SK-N-SH (cell line): ENCODE results near the gene PCDH1. TPM values are rescaled to one million over a fixed set of nuclear protein-coding genes. Genes with fewer than 3 reads are reported as not detected.

Source experiments
- CTCF ChIA-PET: fragments of 300-600, 350-600 bp; formaldehyde crosslinking; extraction: SDS; loops from one replicate; lab custom pipeline; 2021; lab: Yijun Ruan, JAX
- POLR2A ChIA-PET: fragments of 350-600 bp; sonication (Branson Sonifier 250); formaldehyde crosslinking; extraction: SDS; loops from one replicate; lab custom pipeline; 2020; ENCODE audit warnings: antibody characterized with exemption, inconsistent platforms; lab: Yijun Ruan, JAX
- DNase-seq: peaks from one replicate; pipeline ENCODE4 v3.0.0; 2012
- H2AFZ ChIP-seq: fragments of 200-600 bp; sonication (generic); 2 replicates; pipeline ENCODE4 v1.8.1; 2016; ENCODE audit warnings: antibody characterized with exemption, mild to moderate bottlenecking, low read depth
- H3F3A ChIP-seq: fragments of 200-600 bp; sonication (generic); replicated peaks from 2 replicates; pipeline ENCODE3; 2016; ENCODE audit warnings: antibody characterized with exemption, mild to moderate bottlenecking; ENCODE audit not compliant: insufficient read depth
- H3K27ac ChIP-seq, 2 experiments: fragments of 200-500 bp in 1 of 2; fragments of 200-600 bp in 1 of 2; sonication (Bioruptor generic) in 1 of 2; sonication (generic), shearing (Covaris generic) in 1 of 2; 2 replicates each; pipeline versions ENCODE4 v1.5.1 to v1.6.1; 2014 to 2016; ENCODE audit warnings: low read depth in 2 of 2, inconsistent platforms in 1 of 2, low read length in 1 of 2, mild to moderate bottlenecking in 1 of 2, mixed read lengths in 1 of 2
- H3K27me3 ChIP-seq: fragments of 200-600 bp; sonication (generic), shearing (Covaris generic); 2 replicates; pipeline ENCODE4 v1.6.1; 2016; ENCODE audit warnings: mixed run types; ENCODE audit not compliant: insufficient read depth
- H3K36me3 ChIP-seq, 2 experiments: fragments of 200-500 bp in 1 of 2; fragments of 200-600 bp in 1 of 2; sonication (Bioruptor generic) in 1 of 2; sonication (generic) in 1 of 2; replicated peaks in 1 of 2; 2 replicates each; pipeline versions ENCODE3 to v1.5.1; 2014 to 2016; ENCODE audit warnings: low read length in 1 of 2, mild to moderate bottlenecking in 1 of 2; ENCODE audit not compliant: insufficient read depth in 2 of 2, control insufficient read depth in 1 of 2
- H3K4me1 ChIP-seq, 2 experiments: fragments of 200-500 bp in 1 of 2; fragments of 200-600 bp in 1 of 2; sonication (Bioruptor generic) in 1 of 2; sonication (generic), shearing (Covaris generic) in 1 of 2; 2 replicates each; pipeline versions ENCODE4 v1.5.1 to v1.6.1; 2014 to 2016; ENCODE audit warnings: low read depth in 1 of 2, low read length in 1 of 2, mixed run types in 1 of 2; ENCODE audit not compliant: insufficient read depth in 2 of 2, control insufficient read depth in 1 of 2
- H3K4me2 ChIP-seq: fragments of 200-600 bp; sonication (generic), shearing (Covaris generic); 2 replicates; pipeline ENCODE4 v1.6.1; 2017; ENCODE audit warnings: mixed run types
- H3K4me3 ChIP-seq, 2 experiments: fragments of 200-500 bp in 1 of 2; fragments of 200-600 bp in 1 of 2; sonication (Bioruptor generic) in 1 of 2; sonication (generic), shearing (Covaris generic) in 1 of 2; 2 replicates each; pipeline versions ENCODE4 v1.5.1 to v1.8.1; 2014 to 2016; ENCODE audit warnings: low read depth in 2 of 2, inconsistent platforms in 1 of 2, low read length in 1 of 2, mild to moderate bottlenecking in 1 of 2, mixed read lengths in 1 of 2, moderate library complexity in 1 of 2
- H3K79me2 ChIP-seq: fragments of 200-600 bp; sonication (generic); 2 replicates; pipeline ENCODE4 v1.8.1; 2017; ENCODE audit warnings: mild to moderate bottlenecking; ENCODE audit not compliant: insufficient read depth
- H3K9ac ChIP-seq: fragments of 200-600 bp; sonication (generic); 2 replicates; pipeline ENCODE4 v1.6.1; 2017; ENCODE audit warnings: mixed run types
- H3K9me2 ChIP-seq: fragments of 200-600 bp; sonication (generic); 2 replicates; pipeline ENCODE4 v1.6.1; 2017; ENCODE audit warnings: mixed run types
- H3K9me3 ChIP-seq: fragments of 200-600 bp; sonication (generic); 2 replicates; pipeline ENCODE4 v1.6.1; 2017; ENCODE audit warnings: mixed run types, mild to moderate bottlenecking, moderate library complexity
- H4K20me1 ChIP-seq: fragments of 200-600 bp; sonication (generic); 2 replicates; pipeline ENCODE4 v1.6.1; 2017; ENCODE audit warnings: mild to moderate bottlenecking, mixed run types; ENCODE audit not compliant: insufficient read depth
- CHD2 ChIP-seq: fragments of 150-350 bp; IDR thresholded peaks from 2 replicates; pipeline ENCODE4 v1.6.1; 2018; ENCODE audit warnings: low read length; ENCODE audit not compliant: partially characterized antibody
- GABPA ChIP-seq: IDR thresholded peaks from 2 replicates; pipeline ENCODE4 v1.4.0; 2012; ENCODE audit warnings: low read depth, mild to moderate bottlenecking
- IRF3 ChIP-seq: fragments of 150-350 bp; IDR thresholded peaks from 2 replicates; pipeline ENCODE4 v1.6.1; 2016; ENCODE audit warnings: mild to moderate bottlenecking, low read depth, low read length
- JUND ChIP-seq: IDR thresholded peaks from 2 replicates; pipeline ENCODE4 v1.4.0; 2012
- MEF2A ChIP-seq: IDR thresholded peaks from 2 replicates; pipeline ENCODE4 v1.4.0; 2012; ENCODE audit warnings: low read depth, borderline replicate concordance
- NRF1 ChIP-seq: IDR thresholded peaks from 2 replicates; pipeline ENCODE4 v1.6.1; 2012; ENCODE audit warnings: low read depth, mild to moderate bottlenecking, low read length
- RCOR1 ChIP-seq: fragments of 150-350 bp; IDR thresholded peaks from 2 replicates; pipeline ENCODE4 v1.6.1; 2017; ENCODE audit warnings: antibody characterized with exemption, low read length
- RFX5 ChIP-seq: IDR thresholded peaks from 2 replicates; pipeline ENCODE4 v1.6.1; 2012; ENCODE audit warnings: mild to moderate bottlenecking, improper control_type of control experiment, low read length
- SIN3A ChIP-seq: IDR thresholded peaks from 2 replicates; pipeline ENCODE4 v1.6.1; 2012; ENCODE audit warnings: low read depth, mild to moderate bottlenecking, low read length, moderate library complexity, borderline replicate concordance
- TEAD4 ChIP-seq: IDR thresholded peaks from 2 replicates; pipeline ENCODE4 v1.4.0; 2012; ENCODE audit warnings: mild to moderate bottlenecking, borderline replicate concordance; ENCODE audit not compliant: insufficient read depth
- USF1 ChIP-seq: IDR thresholded peaks from 2 replicates; pipeline ENCODE4 v1.4.0; 2012; ENCODE audit warnings: low read depth, borderline replicate concordance
- ZBTB33 ChIP-seq: IDR thresholded peaks from 2 replicates; pipeline ENCODE4 v1.4.0; 2012; ENCODE audit warnings: low read depth, borderline replicate concordance
- WGBS: methylation state at CpG from one replicate; pipeline ENCODE4 v1.1.6; 2017; ENCODE audit warnings: low lambda C conversion rate; 5-methylcytosine and 5-hydroxymethylcytosine counted together
- polyA plus RNA-seq, 3 experiments: library from polyadenylated mRNA; depleted of rRNA; stranded (reverse); fragments of >200 nt; gene quantifications; 2 replicates each; pipeline ENCODE4 v1.2.3, GENCODE V29; 2012

The PCDH1 gene
- polyA plus RNA-seq, 1 of the 3 experiments (the other 2 are of a cell fraction): 0.08 TPM

- DNase-seq: peak; percentile 83
- Histone ChIP-seq H4K20me1 (no peaks in the 10 kb centered on the region), H3K4me2 (no peak overlapping the region), H3K9me2 (no peaks in the 10 kb centered on the region), H3F3A (no peaks in the 10 kb centered on the region), H3K4me3 (peak overlapping the region in 1 of 2 experiments; percentile 40; a peak in 1 of 4 replicates), H3K79me2 (no peaks in the 10 kb centered on the region), H3K9ac (no peak overlapping the region), H2AFZ (no peak overlapping the region), H3K36me3 (no peaks in the 10 kb centered on the region), H3K27me3 (peaks cover 48% of the 10 kb centered on the region), H3K4me1 (peaks cover 4 to 50% of the 10 kb centered on the region in 2 experiments; a peak in 2 of 4 replicates), H3K9me3 (no peaks in the 10 kb centered on the region), H3K27ac (peak overlapping the region in 1 of 2 experiments; percentile 76; a peak in 2 of 4 replicates)
- TF ChIP-seq CHD2: peak; percentile 49
- TF ChIP-seq JUND: no peak
- WGBS: 8% methylated on average over 13 of the region's 13 CpGs
- ChIA-PET POLR2A (interaction anchor here (1.1 to 3.2 kb wide), 6 partner anchors 37 to 190 kb away, joined by 3 to 15 read pairs (median 4); partner anchors contain the start of gene DELE1), CTCF (interaction anchor here (0.7 to 10.4 kb wide), 22 partner anchors 17 to 263 kb away, joined by 3 to 451 read pairs (median 6); partner anchors contain the start of genes ARAP3, DELE1, DIAPH1 and PCDH12)
Observed at GRCh38 chr5:141882594-141883183, 4.5 kb upstream of the PCDH1 start.

GRCh38 chr5:141881886-141882285 lies 3.7 kb upstream of the PCDH1 start:
- Histone ChIP-seq H3K27ac (peak overlapping the region in 1 of 2 experiments; percentile 54; a peak in 2 of 4 replicates), H3K9me3 (no peaks in the 10 kb centered on the region), H3K4me3 (no peak overlapping the region), H3K27me3 (peaks cover 56% of the 10 kb centered on the region), H3K4me1 (peaks cover 4 to 58% of the 10 kb centered on the region in 2 experiments; a peak in 2 of 4 replicates), H3K9me2 (no peaks in the 10 kb centered on the region), H4K20me1 (no peaks in the 10 kb centered on the region), H3F3A (no peaks in the 10 kb centered on the region), H3K79me2 (no peaks in the 10 kb centered on the region), H3K36me3 (no peaks in the 10 kb centered on the region), H3K4me2 (no peak overlapping the region), H2AFZ (no peak overlapping the region), H3K9ac (no peak overlapping the region)
- TF ChIP-seq ZBTB33 (no peak), SIN3A (no peak), TEAD4 (no peak), RFX5 (no peak), GABPA (no peak), RCOR1 (no peak), USF1 (no peak), JUND (no peak), MEF2A (no peak), NRF1 (no peak), IRF3 (no peak)
- peak; percentile 31 for DNase-seq
- POLR2A ChIA-PET: interaction anchor here (0.6 to 3.2 kb wide), 3 partner anchors 42 to 200 kb away, joined by 3 to 15 read pairs (median 6); partner anchors contain the start of genes ARAP3 and DELE1
- 34% methylated on average over 4 of the region's 4 CpGs for WGBS
- CTCF ChIA-PET: interaction anchor here (0.6 to 10.4 kb wide), 18 partner anchors 18 to 329 kb away, joined by 3 to 451 read pairs (median 6); partner anchors contain the start of genes DELE1, PCDH12 and RNF14
